Activated CD4-positive, alpha-beta T cell treated with anti-CD3 and anti-CD28 coated beads, Interleukin-10, Interleukin-2, amounts not matched to agents 100 ng/mL and 50 ng/mL, durations not matched to agents 16 hours and 8 hours (primary cell): Measurements from ENCODE around the gene EML4.

Experiments
- DNase-seq: peaks from one replicate; pipeline ENCODE4 v3.0.0-alpha.2; 2020

EML4 gene

GRCh38 chr2:42197792-42198191, 28.6 kb downstream of the EML4 start:
- no peak for DNase-seq

GRCh38 chr2:42198466-42198865, 29.3 kb downstream of the EML4 start:
- no peak for DNase-seq

- peak; percentile 9 for DNase-seq
Measured at GRCh38 chr2:42199002-42199401, 29.8 kb downstream of the EML4 start.

GRCh38 chr2:42199626-42200025, 30.5 kb downstream of the EML4 start:
- DNase-seq: no peak

- no peak for DNase-seq
Measured at GRCh38 chr2:42200926-42201855, 32.0 kb downstream of the EML4 start.

- DNase-seq: no peak
Measured at GRCh38 chr2:42202634-42203008, 33.5 kb downstream of the EML4 start.

GRCh38 chr2:42203792-42204191, 34.6 kb downstream of the EML4 start:
- DNase-seq: no peak

- no peak for DNase-seq
Measured at GRCh38 chr2:42205337-42205736, 36.2 kb downstream of the EML4 start.

- DNase-seq: no peak
Measured at GRCh38 chr2:42207826-42208225, 38.7 kb downstream of the EML4 start.

- no peak for DNase-seq
Measured at GRCh38 chr2:42210203-42210602, 41.0 kb downstream of the EML4 start.

GRCh38 chr2:42211291-42211690, 42.1 kb downstream of the EML4 start:
- no peak for DNase-seq

- no peak for DNase-seq
Measured at GRCh38 chr2:42214669-42215068, 45.5 kb downstream of the EML4 start.

- DNase-seq: no peak
Measured at GRCh38 chr2:42216694-42217093, 47.5 kb downstream of the EML4 start.

- DNase-seq: no peak
Measured at GRCh38 chr2:42217307-42217706, 48.2 kb downstream of the EML4 start.

- DNase-seq: no peak
Measured at GRCh38 chr2:42217914-42218313, 48.8 kb downstream of the EML4 start.

- DNase-seq: no peak
Measured at GRCh38 chr2:42218712-42219111, 49.6 kb downstream of the EML4 start.

- DNase-seq: no peak
Measured at GRCh38 chr2:42219160-42219559, 50.0 kb downstream of the EML4 start.

- peak; percentile 17 for DNase-seq
Measured at GRCh38 chr2:42220566-42220965, 51.4 kb downstream of the EML4 start.

- DNase-seq: no peak
Measured at GRCh38 chr2:42223067-42223854, 54.1 kb downstream of the EML4 start.

GRCh38 chr2:42223855-42224268, 54.7 kb downstream of the EML4 start:
- DNase-seq: no peak

- no peak for DNase-seq
Measured at GRCh38 chr2:42224422-42225067, 55.4 kb downstream of the EML4 start.

GRCh38 chr2:42225573-42225972, 56.4 kb downstream of the EML4 start:
- DNase-seq: no peak

GRCh38 chr2:42227491-42227890, 58.3 kb downstream of the EML4 start:
- DNase-seq: no peak

- DNase-seq: no peak
Measured at GRCh38 chr2:42228101-42228500, 58.9 kb downstream of the EML4 start.
